Left cardiac atrium (tissue), 4 donors: ENCODE measurements around the gene ADK. TPM values are rescaled to one million over a fixed set of nuclear protein-coding genes. Genes with fewer than 3 reads are reported as not detected.

Experiments used
- ATAC-seq, 2 donors: fragments of 200-7000 bp; cut with Tn5 transposase; one replicate each; pipeline ENCODE4 v1.9.1; 2020; ENCODE audit warnings: mild to moderate bottlenecking in 2 of 2, moderate library complexity in 2 of 2
- DNase-seq: peaks from one replicate; pipeline ENCODE4 v3.0.0-alpha.2; 2020
- intact Hi-C, 2 donors: fragments of 100-400 bp; cut with DNase I; formaldehyde crosslinking; loops; one replicate each; pipeline versions ENCODE4 v1.14.1 to v1.15.1; 2022 to 2023
- total RNA-seq, 2 donors: library from RNA; stranded (reverse); fragmentation: NEBNext Ultra II Directional; extraction: Animal tissue kit (Norgen Biotek cat#: 25700); gene quantifications; one replicate each; pipeline ENCODE4 v1.2.1, GENCODE V29; 2021
- donor health status: DM: no; HTN: yes; CAD: no.
- donor health status: DM: no; HTN: yes; CAD: no; lungs with severe emphysema.
- donor health status: DM: yes; HTN: yes; CAD: no.
- donor health status: Dilated cardiomyopathy.

The ADK gene
- total RNA-seq, 2 donors from 2014 or later: 31.2 to 34.9 TPM

- ATAC-seq (no peak), DNase-seq (no peak)
- intact Hi-C loops: no loop called here
Measured at GRCh38 chr10:74643596-74643975, 492.6 kb downstream of the ADK start.

- no peak for DNase-seq
- intact Hi-C loops: no loop called here
Measured at GRCh38 chr10:74644738-74645137, 493.7 kb downstream of the ADK start.

GRCh38 chr10:74645692-74646091 lies 494.7 kb downstream of the ADK start:
- no peak for ATAC-seq
- DNase-seq: no peak
- intact Hi-C loops: no loop called here

More at GRCh38 chr10:74644738-74645137, 493.7 kb downstream of the ADK start:
- ATAC-seq: no peak

DNA sequence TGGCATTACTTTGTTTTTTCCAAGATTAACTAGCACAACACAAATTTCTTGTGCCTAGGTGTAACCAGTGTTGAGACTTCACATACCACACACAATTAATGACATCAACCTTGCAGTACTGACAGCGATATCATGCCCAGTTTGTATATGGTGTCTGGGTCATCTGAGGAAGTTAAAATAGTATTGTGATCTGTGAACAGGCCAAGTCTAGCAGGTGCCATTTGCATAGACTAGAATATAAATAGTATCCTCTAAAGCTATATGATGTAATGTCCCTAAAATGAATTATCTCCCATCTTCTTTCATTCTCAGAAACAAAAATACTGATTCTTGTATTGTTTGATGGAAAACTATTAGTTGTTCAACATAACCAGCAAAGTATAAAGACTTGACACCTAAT lies 499.6 kb downstream of the ADK start:
- intact Hi-C loops: no loop called here
- ATAC-seq: no peak
- DNase-seq: no peak

DNA sequence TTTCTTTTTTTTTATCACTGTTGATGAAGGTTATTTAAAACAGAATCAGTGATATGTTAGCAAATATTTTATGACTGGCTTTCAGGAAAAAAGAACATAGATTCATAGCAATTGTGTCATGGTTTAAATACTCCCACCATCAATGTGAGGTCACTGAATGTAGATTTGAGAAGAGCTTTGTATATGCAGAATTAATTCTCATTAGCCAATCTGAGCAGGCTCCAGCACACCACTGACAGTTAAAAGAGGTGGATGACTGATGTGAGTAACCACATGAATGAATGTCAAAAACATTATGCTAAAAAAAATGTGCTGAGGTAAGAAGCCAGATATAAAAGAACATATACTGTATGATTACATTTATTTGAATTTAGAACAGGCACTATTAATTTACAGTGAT lies 500.5 kb downstream of the ADK start:
- no peak for DNase-seq
- intact Hi-C loops: no loop called here

DNA sequence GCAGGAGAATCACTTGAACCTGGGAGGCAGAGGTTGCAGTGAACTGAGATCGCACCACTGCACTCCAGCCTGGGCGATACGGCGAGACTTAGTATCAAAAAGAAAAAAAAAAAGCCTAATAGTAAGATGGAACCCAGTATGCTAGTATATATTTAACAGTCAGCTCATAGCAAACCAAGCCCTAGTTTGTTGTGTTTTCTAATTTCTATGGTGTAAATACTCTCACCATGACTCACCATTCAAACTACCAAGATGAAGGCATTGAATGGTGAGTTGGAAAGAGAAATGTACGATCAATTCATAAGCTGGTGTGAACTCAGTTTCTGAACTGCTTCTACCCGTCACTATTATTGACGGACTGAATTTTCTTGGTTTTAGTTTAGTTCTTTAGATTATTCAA lies 501.6 kb downstream of the ADK start:
- no peak for DNase-seq
- intact Hi-C loops: no loop called here
- ATAC-seq: no peak

More for the DNA sequence above, 500.5 kb downstream of the ADK start:
- no peak for ATAC-seq

DNA sequence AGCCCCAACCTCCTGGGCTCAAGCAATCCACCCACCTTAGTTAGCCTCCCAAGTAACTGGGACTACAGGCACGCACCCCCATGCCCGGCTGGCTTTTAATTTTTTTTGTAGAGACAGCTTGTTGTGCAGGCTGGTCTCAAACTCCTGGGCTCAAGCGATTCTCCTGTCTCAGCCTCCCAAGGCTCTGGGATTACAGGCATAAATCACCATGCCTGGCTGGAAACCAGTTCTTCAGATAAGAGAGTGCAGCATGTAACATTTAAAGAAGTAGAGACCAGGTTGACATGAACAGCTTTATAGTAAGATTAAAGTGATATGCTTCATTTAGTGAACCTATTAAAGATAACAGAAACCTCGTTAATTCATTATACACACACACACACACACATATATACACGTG lies 507.5 kb downstream of the ADK start:
- no peak for DNase-seq

GRCh38 chr10:74662635-74663034 lies 511.6 kb downstream of the ADK start:
- no peak for ATAC-seq
- no peak for DNase-seq
- intact Hi-C loops: no loop called here

More for the DNA sequence above, 507.5 kb downstream of the ADK start:
- ATAC-seq: no peak
- intact Hi-C loops: no loop called here

- ATAC-seq (no peak), DNase-seq (no peak)
- intact Hi-C loops: no loop called here
Measured at GRCh38 chr10:74669210-74669609, 518.2 kb downstream of the ADK start.

DNA sequence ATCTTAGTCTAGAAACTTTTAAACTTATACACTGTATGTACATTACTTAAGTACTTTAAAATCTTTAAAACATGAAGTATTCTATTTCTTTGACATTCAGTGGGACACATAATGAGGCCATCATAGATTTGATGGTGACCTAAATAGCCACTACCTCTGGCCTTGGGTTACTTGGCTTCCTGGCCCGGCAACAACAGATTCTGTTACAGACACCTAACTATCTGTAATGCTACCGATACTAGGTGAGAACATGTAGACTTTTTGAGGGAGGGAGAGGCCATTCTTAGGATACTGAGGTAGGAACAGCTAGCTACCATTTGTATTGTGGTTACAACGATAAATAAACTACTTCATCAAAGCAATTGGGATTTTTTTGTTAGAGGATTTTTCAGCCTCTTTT lies 520.7 kb downstream of the ADK start:
- DNase-seq (no peak), ATAC-seq (no peak)
- intact Hi-C loops: no loop called here

- no peak for ATAC-seq
- DNase-seq: no peak
- intact Hi-C loops: no loop called here
Measured at GRCh38 chr10:74672430-74673165, 521.6 kb downstream of the ADK start.

DNA sequence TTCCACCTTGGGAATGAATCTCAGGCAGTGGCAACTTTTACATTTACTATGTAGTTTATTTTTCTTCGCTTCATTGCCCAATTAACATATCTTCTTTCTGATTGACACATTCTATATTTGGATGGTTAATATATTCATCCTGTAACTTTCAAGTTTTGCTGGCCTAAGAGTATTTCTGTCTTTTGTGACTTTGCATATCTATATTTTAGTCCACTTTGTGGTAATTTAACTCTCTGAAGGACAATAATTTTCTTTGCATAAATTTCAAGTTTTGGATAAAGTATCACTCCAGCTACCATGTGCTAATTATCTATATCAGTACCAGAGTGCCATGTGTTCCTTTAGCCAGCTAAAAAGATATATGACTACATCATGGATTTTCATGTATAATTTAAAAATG lies 523.9 kb downstream of the ADK start:
- intact Hi-C loops: no loop called here
- DNase-seq (no peak), ATAC-seq (no peak)

DNA sequence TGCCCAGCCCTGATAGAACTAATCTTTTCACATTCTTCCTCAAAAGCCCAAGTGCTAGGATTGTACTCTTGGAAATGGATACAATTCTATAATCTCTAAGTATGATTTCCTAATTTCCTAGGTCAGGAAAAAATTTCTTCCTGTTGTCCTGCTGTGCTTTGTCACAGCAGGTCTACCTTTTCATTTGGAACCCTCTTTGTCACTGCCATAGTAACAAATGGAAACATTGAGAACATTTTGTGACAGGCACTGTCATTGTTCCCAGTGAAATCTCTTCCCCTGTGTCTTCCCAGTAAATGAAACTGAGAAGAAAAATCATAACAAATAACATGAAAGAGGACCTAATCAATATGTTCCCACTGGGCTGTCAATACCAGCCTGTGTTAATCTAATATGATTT lies 524.5 kb downstream of the ADK start:
- ATAC-seq: no peak
- no peak for DNase-seq
- intact Hi-C loops: no loop called here

- ATAC-seq: no peak
- intact Hi-C loops: no loop called here
- no peak for DNase-seq
Measured at GRCh38 chr10:74677951-74678350, 526.9 kb downstream of the ADK start.

GRCh38 chr10:74681917-74682627 lies 531.1 kb downstream of the ADK start:
- DNase-seq (no peak), ATAC-seq (no peak)
- intact Hi-C loops: no loop called here

DNA sequence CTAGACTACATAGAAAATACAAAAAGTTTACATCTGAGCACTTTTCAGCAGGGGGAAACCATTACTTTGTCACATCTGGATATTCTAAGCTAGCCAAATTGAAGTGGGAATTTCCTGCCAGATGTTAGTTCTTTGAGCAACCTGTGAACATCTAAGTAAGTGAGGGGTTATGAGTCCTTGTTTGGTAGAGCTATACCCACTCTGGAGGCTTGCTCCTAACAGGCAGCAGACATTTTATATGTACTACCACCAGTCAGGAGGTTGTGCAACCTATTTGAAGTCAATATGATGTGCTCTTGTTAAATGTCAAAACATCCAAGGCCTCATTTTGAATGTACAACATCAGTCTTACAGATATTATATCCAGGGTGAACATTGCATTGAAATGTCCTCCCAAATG lies 532.0 kb downstream of the ADK start:
- intact Hi-C loops: no loop called here
- no peak for ATAC-seq
- no peak for DNase-seq

DNA sequence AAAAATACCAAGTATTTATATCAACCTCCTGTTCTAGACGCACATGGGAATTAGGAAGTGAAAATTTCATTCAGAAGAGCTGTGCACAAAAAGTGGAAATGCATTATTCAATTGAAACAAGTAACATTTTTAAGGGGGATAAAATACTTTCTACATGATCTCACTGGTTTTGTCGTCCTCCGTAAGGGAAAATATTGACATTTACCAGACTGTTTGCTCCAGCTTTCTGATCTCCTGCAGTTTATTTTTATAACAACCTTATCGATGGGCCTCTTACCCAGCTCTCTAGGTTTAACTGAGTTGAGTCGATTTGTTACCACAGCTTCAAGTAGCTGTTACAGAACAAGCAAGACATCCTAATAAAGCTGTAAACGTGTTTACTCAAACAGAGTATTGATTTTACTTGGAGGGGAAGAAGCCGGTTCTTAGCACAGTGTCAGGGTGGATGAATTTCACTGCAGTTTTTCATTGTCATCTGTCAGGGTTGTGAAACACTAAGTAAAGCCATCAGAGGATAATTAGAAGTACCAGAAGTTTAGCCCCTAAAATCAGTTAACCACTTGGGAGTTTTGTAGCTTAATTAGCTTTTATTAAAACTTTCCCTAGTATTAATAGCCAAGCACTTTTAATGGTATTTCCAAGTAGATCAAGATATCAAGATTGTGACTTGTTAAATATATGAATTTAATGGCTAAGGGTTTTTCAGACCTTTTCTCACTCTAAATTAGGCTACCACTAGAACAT lies 532.8 kb downstream of the ADK start:
- intact Hi-C loops: no loop called here
- ATAC-seq: no peak
- no peak for DNase-seq

DNA sequence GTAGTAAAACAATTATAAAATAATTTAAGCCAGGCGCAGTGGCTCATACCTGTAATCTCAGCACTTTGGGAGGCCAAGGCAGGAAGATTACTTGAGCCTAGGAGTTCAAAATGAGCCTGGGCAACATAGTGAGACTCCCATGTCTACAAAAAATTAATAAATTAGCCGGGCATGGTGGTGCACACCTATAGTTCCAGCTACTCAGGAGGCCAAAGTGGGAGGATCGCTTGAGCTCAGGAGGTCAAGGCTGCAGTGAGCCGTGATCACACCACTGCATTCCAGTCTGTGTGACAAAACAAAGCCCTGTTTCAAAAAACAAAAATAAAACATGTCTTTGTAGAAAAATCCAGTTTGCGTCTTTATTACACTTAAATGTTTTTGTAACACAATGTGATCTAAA lies 533.4 kb downstream of the ADK start:
- intact Hi-C loops: no loop called here
- ATAC-seq (no peak), DNase-seq (no peak)

DNA sequence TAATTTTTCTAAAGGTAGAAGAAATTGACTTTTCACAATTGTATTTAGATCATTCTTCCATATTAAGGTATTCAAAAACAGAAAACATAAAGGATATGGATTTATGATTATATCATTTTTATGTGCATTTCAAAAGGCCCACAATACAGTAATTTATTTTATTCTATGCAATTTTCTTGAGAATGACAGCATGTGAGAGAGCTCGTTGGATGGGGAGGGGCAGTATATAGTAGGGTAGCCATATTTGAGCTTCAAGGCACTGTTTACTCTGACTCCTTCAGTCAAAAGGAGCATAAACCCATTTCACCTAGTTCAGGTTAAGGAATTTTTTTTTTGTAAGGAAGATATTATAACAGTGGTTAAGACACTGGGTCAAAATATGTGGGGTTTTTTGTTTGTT lies 534.5 kb downstream of the ADK start:
- ATAC-seq (no peak), DNase-seq (no peak)
- intact Hi-C loops: no loop called here

- intact Hi-C loops: no loop called here
- DNase-seq (no peak), ATAC-seq (no peak)
Measured at GRCh38 chr10:74690393-74690792, 539.4 kb downstream of the ADK start.
